ENCODE data around the gene MICAL2. TPM values are rescaled to one million over a fixed set of nuclear protein-coding genes. Genes with fewer than 3 reads are reported as not detected.

The MICAL2 gene
- polyA plus RNA-seq, 1 donor: 18.7 TPM

- DNase-seq (ENCODE audit: low read depth): no peak
These were observed 98.7 kb downstream of the MICAL2 start for GRCh38 chr11:12209096-12209495.

DNA sequence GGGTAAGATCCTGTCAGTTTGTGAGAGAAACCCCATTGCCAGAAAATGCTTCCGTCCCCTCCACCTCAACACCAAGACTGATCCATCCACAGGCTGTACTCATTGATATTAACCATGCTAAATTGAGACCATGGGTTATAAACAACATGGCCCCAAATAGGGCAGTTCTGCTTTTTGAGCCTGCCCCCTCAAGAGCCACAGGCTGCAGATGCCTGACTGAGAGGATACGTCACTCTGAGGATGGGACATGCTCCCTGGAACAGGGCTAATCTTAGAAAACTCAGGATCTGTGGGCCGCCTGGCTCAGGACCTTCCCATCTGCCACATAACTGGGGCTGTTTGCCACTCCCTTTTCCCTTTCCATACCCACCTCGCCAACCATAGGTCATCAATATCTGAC, 99.8 kb downstream of the MICAL2 start:
- DNase-seq (ENCODE audit: low read depth): no peak

GRCh38 chr11:12211331-12212065, 101.1 kb downstream of the MICAL2 start:
- DNase-seq (ENCODE audit: low read depth): no peak

DNA sequence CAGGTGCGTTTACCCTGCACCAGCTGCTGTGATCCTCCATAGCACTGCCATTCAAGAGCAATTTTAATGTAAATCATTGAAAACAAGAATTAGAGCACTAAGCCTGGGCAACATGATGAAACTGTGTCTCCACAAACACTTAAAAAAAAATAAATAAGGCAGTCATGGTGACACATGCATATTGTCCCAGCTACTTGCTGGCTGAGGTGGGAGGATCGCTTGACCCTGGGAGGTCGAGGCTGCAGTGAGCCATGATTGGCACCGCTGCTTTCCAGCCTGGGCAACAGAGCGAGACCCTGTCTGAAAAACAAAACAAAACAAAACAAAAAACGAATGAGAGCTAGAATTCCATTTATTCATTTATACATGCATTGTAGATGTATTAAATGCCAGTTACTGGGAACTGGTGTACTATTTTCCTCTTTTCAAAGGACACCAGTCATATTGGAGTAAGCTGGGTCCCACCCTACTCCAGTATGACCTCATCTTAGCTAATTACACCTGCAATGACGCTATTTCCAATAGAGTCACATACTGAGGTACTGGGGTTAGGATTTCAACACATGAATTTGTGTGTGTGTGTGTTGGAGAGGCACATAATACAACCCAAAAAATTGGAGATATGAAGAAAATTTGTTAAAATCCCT, 101.9 kb downstream of the MICAL2 start:
- DNase-seq (ENCODE audit: low read depth): no peak

- DNase-seq (ENCODE audit: low read depth): no peak
These were observed 102.4 kb downstream of the MICAL2 start for GRCh38 chr11:12212821-12213185.

GRCh38 chr11:12213883-12214282, 103.5 kb downstream of the MICAL2 start:
- no peak for DNase-seq (ENCODE audit: low read depth)

DNA sequence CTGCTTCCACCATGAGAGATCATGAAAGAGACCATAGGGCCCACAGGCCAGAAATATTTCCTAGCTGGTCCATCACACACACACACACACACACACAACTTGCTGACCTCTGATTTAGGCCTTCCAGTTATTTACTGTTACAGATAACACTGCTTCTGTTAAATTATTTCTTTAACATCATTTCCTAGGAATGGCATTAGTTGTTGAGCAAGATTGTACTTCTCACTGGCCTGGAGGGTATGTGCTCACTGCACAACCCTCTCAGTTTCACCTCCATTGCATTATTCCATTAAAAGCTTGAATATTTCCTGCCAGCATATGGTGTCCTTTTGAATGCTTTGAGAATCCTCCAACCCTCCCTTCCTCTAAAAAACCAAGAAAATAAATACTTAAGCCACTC, 104.4 kb downstream of the MICAL2 start:
- no peak for DNase-seq (ENCODE audit: low read depth)

- DNase-seq (ENCODE audit: low read depth): no peak
These were observed 104.8 kb downstream of the MICAL2 start for GRCh38 chr11:12215181-12215593.

DNA sequence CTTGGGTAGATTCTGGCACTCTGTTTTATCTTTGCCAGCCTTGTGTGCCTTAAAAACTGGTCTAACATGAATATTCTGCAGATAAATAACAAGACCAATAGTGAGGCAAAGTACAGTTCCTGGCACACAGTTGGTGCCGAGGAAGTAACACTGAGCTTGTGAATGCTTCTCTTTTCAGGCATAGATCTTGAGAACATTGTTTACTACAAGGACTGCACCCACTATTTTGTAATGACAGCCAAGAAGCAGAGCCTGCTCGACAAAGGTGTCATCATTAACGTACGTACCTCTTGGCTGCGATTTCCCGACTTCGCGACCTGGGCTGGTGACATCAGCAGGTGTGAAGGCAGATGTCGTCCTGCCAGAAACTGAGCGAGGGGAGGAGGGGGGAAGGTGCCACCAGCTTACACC, 105.7 kb downstream of the MICAL2 start:
- no peak for DNase-seq (ENCODE audit: low read depth)

DNA sequence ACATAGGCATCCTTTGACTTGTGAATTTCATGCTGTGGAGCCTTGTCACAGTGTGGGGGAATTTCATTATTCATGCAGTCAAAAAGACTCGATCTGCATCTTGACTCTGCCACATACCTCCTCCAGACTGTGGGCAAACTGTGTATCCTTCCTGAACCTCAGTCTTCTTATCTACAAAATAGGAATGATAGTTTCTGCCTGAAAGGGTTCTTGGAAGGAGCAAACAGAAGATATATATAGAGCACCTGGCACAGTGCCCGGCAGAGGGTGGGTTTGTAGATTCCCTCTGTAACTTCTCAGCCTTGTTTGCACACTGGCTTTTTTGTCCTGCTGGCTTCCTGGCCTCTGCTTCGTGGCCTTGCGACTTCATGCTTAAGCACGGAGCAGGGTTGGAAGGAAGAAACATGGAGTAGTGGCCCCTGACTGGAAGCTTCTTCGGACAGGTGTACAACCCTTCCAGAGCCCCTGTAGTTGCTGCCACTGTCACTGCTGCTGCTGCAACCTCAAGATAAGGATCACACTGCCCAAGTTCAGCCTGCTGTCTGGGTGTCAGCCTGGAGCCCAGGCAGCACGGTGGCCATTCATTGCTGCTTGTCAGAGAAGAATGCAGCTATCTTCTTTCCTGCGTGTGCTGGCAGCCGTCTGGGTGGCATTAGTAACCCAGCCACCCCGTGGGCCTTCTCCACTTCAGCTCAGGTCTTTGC, 106.4 kb downstream of the MICAL2 start:
- DNase-seq (ENCODE audit: low read depth): no peak

GRCh38 chr11:12217879-12218278, 107.5 kb downstream of the MICAL2 start:
- no peak for DNase-seq (ENCODE audit: low read depth)

DNA sequence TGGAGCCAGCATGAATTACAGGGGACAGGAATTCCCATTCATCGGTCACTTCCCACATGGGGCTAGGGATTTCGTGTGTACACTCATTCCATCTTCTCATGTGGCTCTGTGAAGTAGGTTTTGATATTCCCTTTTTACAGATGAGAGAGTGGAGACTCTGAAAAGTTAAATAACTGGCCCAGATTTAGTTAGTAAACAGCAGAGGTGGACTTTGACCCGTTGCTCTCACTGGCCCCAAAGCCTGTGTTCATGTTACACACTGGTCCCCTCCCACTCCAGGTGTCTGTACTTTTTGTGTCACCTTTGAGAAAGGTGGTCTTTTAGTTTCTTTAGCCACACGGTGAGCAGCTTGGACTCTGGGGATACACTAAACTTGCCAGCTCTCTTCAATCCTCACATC, 108.5 kb downstream of the MICAL2 start:
- DNase-seq (ENCODE audit: low read depth): no peak

DNA sequence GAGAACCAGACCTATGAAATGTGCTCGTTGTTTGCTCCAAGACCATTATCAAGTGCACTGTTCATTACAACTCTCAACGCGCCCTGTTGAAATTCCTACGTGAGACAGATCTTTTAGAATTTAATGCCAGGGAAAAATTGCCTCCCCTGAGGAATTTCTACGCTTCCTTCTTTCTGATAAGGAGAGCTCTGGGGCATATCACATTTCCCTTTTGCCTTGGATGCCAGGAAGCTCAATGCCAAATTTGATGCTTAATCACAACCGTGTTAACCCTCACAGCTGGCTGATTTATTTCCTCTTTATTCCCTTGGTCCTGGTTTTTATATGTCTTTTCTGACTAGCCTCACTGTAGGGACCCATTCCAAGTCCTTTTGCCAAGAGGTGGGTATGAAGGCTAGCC, 109.4 kb downstream of the MICAL2 start:
- DNase-seq (ENCODE audit: low read depth): no peak

DNA sequence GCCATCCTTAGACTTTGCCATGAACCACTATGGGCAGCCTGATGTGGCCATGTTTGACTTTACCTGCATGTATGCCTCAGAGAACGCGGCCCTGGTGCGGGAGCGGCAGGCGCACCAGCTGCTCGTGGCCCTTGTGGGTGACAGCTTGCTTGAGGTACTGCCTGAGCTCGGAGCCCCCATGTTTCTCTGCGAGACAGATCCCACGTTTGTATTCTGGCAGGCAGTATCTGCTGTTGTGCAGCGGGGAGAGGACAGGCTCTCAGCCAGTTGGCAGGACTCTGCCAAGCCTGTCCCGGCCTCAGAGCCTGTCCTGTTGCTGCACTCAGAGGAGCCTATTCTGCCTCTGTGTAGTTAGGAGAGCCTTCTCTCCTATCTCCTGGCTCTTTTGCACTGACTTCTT, 109.9 kb downstream of the MICAL2 start:
- DNase-seq (ENCODE audit: low read depth): no peak

GRCh38 chr11:12221051-12221535, 110.7 kb downstream of the MICAL2 start:
- DNase-seq (ENCODE audit: low read depth): no peak

DNA sequence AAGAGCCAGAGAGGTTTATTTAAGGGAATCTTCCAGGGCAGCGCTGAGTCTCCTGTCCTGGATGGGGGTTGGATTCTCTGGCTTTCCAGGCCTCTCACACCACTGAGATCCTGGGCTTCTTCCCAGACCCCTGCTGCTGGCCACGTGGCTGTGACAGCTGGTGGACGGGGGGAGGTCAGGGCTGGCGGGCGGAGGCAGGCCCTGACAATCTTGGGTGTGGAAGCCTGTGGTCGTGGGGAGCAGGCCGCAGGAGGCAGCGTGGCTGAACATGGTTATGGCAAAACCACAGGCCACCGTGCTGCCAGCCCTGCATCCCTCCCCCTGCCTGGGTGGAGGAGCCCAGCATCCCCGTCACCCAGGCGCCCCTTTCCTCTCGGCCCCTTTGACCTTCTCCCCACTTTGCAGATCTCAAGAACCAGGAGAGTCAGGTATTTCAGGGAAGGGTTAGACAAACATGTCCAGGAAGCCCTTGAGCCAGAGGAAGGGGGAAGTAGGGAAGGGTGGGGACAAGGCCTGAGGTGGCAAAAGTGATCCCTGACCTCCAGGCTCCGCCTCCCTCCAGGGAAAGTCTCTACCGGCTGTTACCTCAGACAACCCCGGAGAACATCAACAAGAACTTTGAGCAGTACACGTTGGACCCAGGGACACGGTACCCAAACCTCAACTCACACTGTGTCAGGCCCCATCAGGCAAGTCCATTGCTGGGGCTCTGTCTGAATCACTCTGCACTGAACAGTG, 111.8 kb downstream of the MICAL2 start:
- no peak for DNase-seq (ENCODE audit: low read depth)

DNA sequence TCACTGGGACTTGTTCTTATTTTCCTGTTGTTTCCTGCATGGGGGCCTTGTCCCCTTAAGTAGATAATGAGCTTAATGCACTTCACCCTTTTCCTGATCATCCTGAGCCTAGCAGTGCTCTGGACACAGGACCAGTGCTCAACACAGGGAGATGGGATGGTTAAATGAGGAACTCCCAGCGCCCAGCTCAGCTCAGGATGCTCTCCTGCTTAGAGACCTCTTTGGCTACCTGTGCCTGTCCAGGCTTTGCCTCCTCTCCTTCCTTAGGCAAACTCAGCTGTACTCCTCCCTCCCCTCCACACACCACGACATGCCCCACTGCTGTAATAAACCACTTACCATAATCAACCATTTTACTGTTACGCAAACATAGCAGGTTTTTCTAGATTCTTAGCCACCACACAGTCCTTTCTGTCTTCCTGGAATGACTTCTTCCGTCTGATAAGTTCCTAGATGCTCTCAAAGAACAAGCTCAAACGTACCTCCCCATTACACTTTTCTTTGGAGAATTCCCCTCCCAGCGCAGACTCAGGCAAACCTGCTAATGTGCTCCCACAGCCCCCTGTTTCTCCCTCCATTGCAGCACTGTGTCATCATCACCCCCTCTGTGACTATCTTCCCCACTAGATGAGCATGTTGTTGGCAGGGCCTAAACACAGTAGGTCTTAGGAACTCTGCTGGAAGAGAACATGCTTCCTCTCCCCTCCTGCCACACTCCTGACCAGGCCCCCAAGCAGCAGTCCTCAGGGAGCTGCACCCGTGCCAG, 113.6 kb downstream of the MICAL2 start:
- no peak for DNase-seq (ENCODE audit: low read depth)

GRCh38 chr11:12224537-12224893, 114.1 kb downstream of the MICAL2 start:
- DNase-seq (ENCODE audit: low read depth): no peak

- no peak for DNase-seq (ENCODE audit: low read depth)
These were observed 114.8 kb downstream of the MICAL2 start for GRCh38 chr11:12225046-12225739.

- DNase-seq (ENCODE audit: low read depth): no peak
These were observed 115.7 kb downstream of the MICAL2 start for GRCh38 chr11:12226093-12226492.
